Metanephros (tissue), 1 donor: Measurements from ENCODE around the gene SATB2. TPM values are rescaled to one million over a fixed set of nuclear protein-coding genes. Genes with fewer than 3 reads are reported as not detected.

ENCODE experiments used
- total RNA-seq: library from RNA; depleted of rRNA; stranded (reverse); fragments of >200 nt; gene quantifications from one replicate; pipeline ENCODE4 v1.2.3, GENCODE V29; 2014

The SATB2 gene
- 9.1 TPM for total RNA-seq

GRCh38 chr2:199457147-199458008 is at the start of gene SATB2:
SATB2 (minus strand) TSS chr2:199457939; CDS start chr2:199456037, 1,902 bp downstream.

